Choroid plexus epithelial cell (primary cell): ENCODE measurements around the gene ARTN.
A peak's percentile ranks its signal among the peaks of the same experiment; 100 is the strongest.

ENCODE experiments used
- DNase-seq: peaks from one replicate; pipeline ENCODE4 v3.0.0-alpha.2; 2010; ENCODE audit warnings: low read depth
- H3K4me3 ChIP-seq: 2 replicates; pipeline ENCODE4 v1.5.1; 2011; ENCODE audit warnings: low read depth, mild to moderate bottlenecking, control low read depth, low read length, moderate library complexity
- CTCF ChIP-seq: conservative IDR thresholded peaks from 2 replicates; pipeline ENCODE4 v1.5.1; 2011; ENCODE audit warnings: low read depth, mild to moderate bottlenecking, control low read depth, inconsistent platforms, low read length, moderate library complexity

The ARTN gene

DNA sequence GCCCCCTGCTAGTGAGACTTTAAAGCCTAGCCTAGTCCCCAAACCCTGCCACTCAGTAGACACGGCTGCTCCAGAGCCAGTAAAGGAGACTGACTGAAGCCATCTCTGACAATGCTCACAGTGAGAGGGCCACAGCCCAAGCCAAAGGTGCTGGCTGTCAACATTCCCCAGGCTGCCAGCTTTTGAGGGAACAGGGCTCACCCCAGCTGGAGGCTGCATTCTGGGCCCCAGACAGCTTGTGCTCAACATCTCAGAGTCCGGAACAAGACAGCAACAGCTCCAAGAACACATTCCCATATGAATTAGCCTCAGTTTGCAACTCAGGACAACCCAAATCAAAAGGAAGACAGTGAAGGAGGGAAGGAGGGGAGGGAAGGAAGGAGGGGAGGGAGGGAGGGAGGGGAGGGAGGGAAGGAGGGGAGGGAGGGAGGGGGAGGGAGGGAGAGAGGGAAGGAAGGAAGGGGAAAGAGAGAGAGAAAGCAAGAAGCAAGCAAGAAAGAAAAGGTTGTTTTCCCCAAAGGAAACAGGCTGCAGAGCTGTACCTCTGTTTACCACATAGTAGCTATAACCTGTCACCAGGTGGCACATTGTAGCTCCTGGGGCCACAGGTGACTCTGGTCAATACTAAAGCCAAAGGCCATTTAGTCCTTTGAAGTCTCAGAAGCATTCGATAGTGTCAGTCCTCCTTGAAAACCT, 5.4 kb downstream of the ARTN start:
- DNase-seq, result no peak
- H3K4me3 ChIP-seq, result no peak overlapping the region
- TF ChIP-seq CTCF, result no peak

- no peak for TF ChIP-seq CTCF
- H3K4me3 ChIP-seq, result no peak overlapping the region
- no peak for DNase-seq
These were observed 8.8 kb downstream of the ARTN start for GRCh38 chr1:43942411-43942810.

DNA sequence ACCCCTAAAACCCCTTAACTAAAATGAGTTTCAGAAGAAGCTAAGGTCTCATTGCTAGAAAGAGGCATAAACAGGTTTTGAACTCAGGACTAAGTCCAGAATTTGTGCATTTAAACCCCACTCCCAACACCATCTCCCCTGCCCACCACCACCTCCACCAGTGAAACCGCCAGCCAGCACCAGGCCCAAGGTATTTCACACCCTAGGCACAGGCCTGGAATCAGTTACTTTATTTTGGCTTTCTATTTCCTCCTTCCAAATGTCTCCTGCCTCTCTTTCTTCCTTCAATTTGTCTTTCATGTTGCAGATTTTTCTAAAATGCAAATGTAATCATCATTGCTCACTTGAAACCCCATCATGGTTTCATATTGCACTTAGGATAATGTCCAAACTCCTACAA, 11.3 kb downstream of the ARTN start:
- no peak for TF ChIP-seq CTCF
- no peak overlapping the region for H3K4me3 ChIP-seq
- no peak for DNase-seq

GRCh38 chr1:43945674-43946235, 12.2 kb downstream of the ARTN start:
- DNase-seq, result no peak
- H3K4me3 ChIP-seq, result peak overlapping the region; percentile 96
- TF ChIP-seq CTCF, result no peak

- peak; percentile 57 for TF ChIP-seq CTCF
- peak within 1 kb of the TSS; percentile 96 for H3K4me3 ChIP-seq
- DNase-seq, result peak; percentile 97
These were observed 12.8 kb downstream of the ARTN start, which contains the start of gene IPO13 for GRCh38 chr1:43946236-43947060. IPO13 (plus strand) TSS chr1:43946950; CDS start chr1:43947601, 651 bp downstream.

GRCh38 chr1:43947061-43947873, 13.7 kb downstream of the ARTN start:
- no peak for DNase-seq

More at GRCh38 chr1:43947061-43947873, 13.7 kb downstream of the ARTN start:
- no peak for TF ChIP-seq CTCF
- peak overlapping the region; percentile 96 for H3K4me3 ChIP-seq
